HG02610 (cell line): ENCODE results near the gene ZFYVE28.

Experiments used
- ATAC-seq: cut with Tn5 transposase; IDR thresholded peaks from one replicate; pipeline ENCODE4 v1.9.1; 2021; ENCODE audit warnings: mild to moderate bottlenecking, moderate library complexity; ENCODE audit not compliant: unreplicated experiment

ZFYVE28 gene

GRCh38 chr4:2428496-2429213 is 10.2 kb upstream of the ZFYVE28 start:
- no peak for ATAC-seq

GRCh38 chr4:2427383-2428334 is 9.2 kb upstream of the ZFYVE28 start:
- no peak for ATAC-seq

- ATAC-seq = no peak
Measured at GRCh38 chr4:2426711-2427275, 8.3 kb upstream of the ZFYVE28 start.

- no peak for ATAC-seq
Measured at GRCh38 chr4:2426069-2426397, 7.6 kb upstream of the ZFYVE28 start.

DNA sequence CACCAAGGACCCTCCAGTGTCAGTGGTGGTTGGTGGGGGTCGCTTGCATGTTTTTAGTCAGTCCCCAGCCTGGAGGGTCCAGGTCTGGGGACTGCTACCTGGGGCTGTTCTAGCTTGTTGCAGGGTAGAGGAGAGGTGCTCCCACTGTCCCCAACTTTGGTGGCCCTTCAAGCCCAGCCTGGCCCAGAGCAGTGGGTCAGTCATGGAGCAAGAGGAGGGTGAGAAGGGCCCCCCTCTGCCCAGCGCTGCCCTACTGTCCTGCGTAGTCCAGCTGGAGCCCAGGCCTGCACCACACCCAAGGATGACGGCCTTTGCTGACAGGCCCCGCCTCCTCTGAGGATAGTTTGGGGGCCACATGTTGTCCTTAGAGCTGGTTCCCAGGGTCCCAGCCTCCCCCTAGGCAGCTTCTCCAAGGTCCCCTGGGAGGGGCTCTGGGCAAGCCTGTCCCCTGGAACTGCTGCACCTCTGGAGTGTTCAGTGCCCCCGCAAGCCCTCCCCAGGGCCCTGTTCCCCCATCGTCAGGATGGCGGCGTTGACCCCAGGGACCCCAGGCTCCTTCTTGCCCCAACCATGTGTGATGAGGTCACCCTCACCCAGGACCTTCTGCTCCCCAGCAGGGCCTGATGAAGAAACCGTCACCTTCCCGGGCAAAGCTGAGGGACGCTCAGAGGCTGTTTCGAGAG is 7.1 kb upstream of the ZFYVE28 start:
- ATAC-seq = no peak

DNA sequence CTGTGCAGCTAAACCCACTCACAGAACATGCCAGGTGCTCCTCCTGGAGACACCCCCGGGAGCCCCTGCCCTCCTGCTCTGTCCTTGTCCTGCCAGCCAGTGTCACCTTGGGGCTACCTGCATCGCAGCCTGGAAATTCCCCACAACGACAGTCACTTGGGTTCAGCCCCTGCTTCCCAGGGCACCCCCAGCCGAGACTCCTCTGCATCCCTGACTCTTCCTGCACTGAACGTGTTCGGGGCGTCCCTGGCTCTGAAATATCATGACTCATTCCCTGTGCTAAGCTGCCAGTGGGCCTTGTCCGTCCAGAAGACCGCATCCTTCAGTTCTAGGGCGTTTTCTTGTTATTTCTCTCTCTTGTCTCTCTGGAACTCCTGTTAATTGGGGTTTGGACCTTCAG is 6.1 kb upstream of the ZFYVE28 start:
- ATAC-seq = no peak

DNA sequence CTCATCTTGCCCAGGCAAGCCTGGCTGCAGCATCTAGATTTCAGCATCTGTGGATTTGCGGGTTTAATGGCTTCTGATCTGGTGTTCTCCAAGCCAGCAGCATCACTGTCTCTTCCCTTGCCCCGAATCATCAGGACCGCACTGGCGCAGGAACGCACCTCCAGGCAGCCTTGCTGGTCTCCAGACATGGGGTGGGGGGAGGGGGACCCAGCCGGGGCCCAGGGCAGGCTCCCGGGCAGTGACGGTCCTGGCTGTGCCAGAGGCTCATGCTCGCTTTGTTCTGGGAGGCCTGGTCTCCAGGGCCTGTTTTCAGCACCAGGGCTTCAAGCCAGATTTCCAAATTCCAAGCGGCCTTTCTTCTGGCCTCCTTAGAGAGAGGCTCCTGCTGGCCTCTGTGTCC is 5.2 kb upstream of the ZFYVE28 start:
- ATAC-seq = no peak

DNA sequence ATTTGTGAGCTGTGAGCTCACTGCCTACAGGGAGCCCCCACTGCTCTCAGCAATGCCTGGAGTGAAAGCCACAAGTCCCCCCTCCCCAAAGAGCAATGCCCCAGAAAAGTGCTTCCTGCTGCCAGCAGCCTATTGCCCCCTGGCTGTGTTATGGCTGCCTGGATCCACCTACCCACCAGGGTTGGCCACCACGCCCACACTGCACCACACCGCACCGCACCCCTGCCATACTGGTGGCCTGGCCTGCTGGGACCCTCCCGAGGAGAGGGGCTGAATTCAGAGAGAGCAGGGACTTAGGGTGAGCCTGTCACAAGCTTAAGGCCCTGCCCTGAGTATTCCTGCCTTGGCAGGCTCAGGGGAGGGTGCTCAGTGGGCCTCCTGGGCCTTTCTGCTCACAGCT is 4.6 kb upstream of the ZFYVE28 start:
- ATAC-seq = no peak

DNA sequence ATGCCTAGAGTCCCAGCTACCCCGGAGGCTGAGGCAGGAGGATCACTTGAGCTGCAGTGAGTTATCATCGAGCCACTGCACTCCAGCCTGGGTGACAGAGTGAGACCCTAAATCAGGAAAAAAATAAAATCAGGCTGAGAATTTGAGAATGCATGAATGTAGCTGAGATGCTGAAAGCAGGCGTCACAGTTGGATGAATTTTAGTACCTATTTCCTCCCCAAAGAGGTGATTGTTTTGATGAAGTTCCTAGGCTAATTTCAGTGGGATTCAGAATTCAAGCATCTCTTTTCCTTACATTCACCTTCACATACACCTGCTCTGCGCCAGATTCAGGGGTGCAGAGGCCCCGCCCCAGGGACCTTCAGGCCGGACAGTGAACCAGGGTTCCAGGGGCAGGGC is 3.5 kb upstream of the ZFYVE28 start:
- no peak for ATAC-seq

DNA sequence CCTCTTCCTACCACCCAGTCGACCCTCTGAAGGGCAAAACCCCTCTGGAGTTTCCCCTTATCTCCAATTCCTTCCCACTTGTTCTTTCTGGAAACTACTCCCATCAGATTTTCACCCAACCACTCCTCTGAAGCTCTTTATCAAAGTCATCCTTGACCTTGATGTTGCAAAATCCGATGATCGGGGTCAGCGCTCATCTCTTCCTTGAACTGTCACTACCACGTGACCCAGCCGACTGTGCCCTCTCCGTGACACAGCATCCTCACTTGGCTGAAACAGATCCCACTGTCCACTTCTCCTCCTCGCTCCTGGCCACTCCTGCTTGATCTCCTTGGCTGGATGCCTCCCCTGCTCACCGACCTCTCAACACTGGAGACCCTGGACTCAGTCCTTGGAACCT is 1.4 kb upstream of the ZFYVE28 start:
- no peak for ATAC-seq

- ATAC-seq = peak; percentile 92
Measured at GRCh38 chr4:2418650-2419571, 466 bp upstream of the ZFYVE28 start, which contains the start of gene CFAP99. TSS of gene CFAP99 (plus strand) at chr4:2418955.

DNA sequence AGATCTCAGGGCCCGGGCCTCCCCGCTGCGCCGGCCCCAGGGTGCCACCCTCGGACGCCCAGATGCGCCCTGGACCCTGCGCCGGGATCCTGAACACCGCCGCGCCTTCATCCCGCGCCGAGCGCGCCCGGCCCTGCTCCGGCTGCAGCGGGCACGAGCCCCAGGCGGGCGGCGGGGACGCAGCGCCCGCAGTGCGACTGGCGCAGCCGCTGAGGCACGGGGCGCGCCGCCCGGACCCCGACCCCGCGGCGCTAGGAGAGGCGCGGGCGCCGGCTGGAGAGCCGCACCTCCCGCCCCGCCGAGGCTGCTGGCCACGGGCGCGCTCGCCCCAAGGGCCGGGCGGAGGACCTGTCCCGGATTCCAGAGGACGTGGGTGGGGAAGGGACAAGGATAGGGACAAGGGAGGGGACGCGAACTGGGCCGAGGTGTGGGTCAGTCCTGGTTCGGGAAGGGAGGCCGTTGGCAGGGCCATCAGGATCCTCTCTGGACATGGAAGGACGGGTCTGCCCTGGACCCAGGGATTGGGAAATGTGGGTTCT is 1.1 kb downstream of the ZFYVE28 start:
- no peak for ATAC-seq

DNA sequence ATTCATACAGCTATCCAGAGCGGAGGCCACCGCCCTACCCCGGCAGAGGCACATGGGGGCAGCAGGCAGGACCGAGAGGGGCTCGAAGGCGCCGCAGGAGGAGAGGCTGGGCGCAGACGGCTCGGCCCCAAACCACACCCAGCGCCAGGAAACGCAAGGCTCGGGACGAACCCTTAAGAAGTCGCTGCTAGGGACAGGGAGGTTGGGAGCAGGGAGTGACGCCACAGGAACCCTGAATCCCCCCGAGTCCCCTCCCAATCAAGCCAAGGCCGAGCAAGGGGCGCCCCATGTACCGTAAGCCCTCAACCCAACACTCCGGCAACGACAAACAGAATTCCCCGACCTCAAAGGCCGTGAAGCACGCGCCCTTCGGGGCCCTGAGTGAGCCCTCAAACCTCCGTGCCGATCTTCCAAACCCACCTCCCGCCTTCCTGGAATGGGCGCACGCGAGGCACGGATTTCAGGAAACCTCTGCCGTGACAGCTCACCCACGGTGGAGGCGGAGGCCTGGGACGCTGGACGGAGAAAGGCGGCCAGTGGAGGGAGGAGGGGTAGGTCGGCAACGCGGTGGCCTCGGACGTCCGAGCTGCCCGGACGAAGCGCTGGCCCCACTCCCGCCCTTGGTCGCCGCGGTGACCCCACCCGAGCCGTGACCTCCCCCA is 1.8 kb downstream of the ZFYVE28 start:
- no peak for ATAC-seq

GRCh38 chr4:2415881-2416563 is 2.4 kb downstream of the ZFYVE28 start:
- no peak for ATAC-seq

DNA sequence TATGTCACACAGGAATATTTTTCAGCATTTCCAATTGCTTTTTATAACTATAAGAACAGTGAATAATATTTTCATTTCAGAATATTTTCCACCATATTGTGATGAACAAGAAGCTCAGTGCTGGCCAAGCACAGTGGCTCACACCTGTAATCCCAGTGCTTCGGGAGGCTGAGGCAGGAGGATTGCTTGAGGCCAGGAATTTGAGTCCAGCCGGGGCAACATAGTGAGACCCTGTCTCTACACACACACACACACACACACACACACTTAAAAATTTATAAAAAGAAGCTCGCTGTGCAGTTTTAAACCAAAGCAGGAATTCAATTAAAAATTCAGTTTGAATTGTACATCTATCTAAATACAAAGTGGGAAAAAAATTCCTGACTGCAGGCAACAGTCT is 3.2 kb downstream of the ZFYVE28 start:
- ATAC-seq = no peak

DNA sequence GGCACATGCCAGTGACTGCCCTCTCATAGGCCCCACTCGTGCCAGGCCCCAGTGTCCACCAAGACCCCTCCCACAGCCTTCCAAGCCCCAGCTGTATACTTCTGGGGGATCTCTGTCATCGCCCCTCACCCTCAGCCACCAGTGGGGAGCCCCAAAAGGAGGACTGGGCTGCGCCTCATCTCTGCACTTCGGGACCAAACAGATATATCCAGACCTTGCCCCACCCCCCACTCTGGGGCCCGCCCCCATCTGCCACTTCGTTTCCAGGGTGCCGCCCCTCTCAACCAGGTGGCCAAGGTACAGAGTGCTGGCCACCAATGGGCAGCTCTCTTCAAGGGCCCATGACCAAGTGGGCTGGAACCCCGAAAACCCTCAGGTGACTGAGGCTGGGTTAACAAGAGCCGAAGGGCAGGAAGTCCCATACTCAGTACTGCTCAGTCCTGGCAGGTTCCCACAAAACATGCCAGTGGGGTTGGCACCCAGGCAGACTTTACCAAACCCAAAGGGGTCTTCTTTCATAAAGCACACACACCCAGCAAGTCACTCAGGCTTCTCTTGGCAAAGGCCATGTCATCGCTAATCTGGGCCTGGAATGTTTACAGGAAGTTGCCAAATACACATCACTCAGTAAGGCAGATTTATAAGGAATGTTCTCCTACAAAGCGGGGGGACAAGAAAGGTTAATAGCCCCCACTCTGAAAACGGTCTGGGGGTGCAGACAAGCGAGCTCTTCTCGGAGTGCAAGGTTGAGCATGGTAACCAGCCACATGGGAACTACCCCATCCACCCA is 4.4 kb downstream of the ZFYVE28 start:
- no peak for ATAC-seq

- ATAC-seq = peak; percentile 49
Measured at GRCh38 chr4:2412885-2413716, 5.3 kb downstream of the ZFYVE28 start.
